22Rv1 (cell line): ENCODE measurements around the gene QKI.
"Not testable (repeated sequence)": the region's sequence is repeated elsewhere in the genome, so short reads cannot be mapped to it uniquely, and the experiment has no call there.

Experiments
- CTCF ChIP-seq: fragments of 450-650 bp; IDR thresholded peaks from 2 replicates; pipeline ENCODE4 v1.5.1; 2017; ENCODE audit warnings: mild to moderate bottlenecking
- ZFX ChIP-seq: fragments of 450-650 bp; IDR thresholded peaks from 2 replicates; pipeline ENCODE4 v1.6.1; 2017; ENCODE audit warnings: antibody characterized with exemption, borderline replicate concordance

- TF ChIP-seq CTCF, ZFX: not testable (repeated sequence)
These were observed 31.1 kb upstream of the QKI start for GRCh38 chr6:163383396-163383795.
